H1 (cell line): ENCODE results near the gene DOHH. TPM values are rescaled to one million over a fixed set of nuclear protein-coding genes. Genes with fewer than 3 reads are reported as not detected.

ENCODE experiments used
- CTCF ChIA-PET: fragments of 300-600 bp; sonication (Branson Sonifier 250); formaldehyde crosslinking; loops from one replicate; lab custom pipeline; 2021; ENCODE audit not compliant: partially characterized antibody; lab: Charles Lee
- POLR2A ChIA-PET: fragments of 300-600 bp; sonication (Branson Sonifier 250); formaldehyde crosslinking; loops from one replicate; lab custom pipeline; 2021; ENCODE audit warnings: inconsistent platforms; ENCODE audit not compliant: partially characterized antibody; lab: Charles Lee
- DNase-seq, 2 experiments: peaks; one replicate each; pipeline versions ENCODE4 v3.0.0 to v3.0.0-alpha.2; 2010 to 2022; ENCODE audit warnings: low spot score in 2 of 2, low read depth in 1 of 2, mixed read lengths in 1 of 2
- FAIRE-seq: peaks from 2 replicates; lab custom pipeline; 2011; peaks lifted over from hg19 to GRCh38; lab: Jason Lieb, UNC
- H2AFZ ChIP-seq: 2 replicates; pipeline ENCODE4 v1.8.1; 2012; ENCODE audit warnings: low read length, inconsistent platforms
- H2AK5ac ChIP-seq: 2 replicates; pipeline ENCODE4 v1.6.1; 2013; ENCODE audit warnings: low read depth, low read length
- H2BK120ac ChIP-seq: replicated peaks from 2 replicates; pipeline ENCODE3; 2013; ENCODE audit warnings: low read depth, low read length, inconsistent platforms
- H2BK12ac ChIP-seq: 2 replicates; pipeline ENCODE4 v1.6.1; 2013; ENCODE audit warnings: low read depth, low read length
- H2BK15ac ChIP-seq: 2 replicates; pipeline ENCODE4 v1.6.1; 2013; ENCODE audit warnings: low read length
- H2BK20ac ChIP-seq: 2 replicates; pipeline ENCODE4 v1.6.1; 2013; ENCODE audit warnings: low read length
- H2BK5ac ChIP-seq: 2 replicates; pipeline ENCODE4 v1.6.1; 2013; ENCODE audit warnings: low read depth, low read length
- H3K14ac ChIP-seq: 2 replicates; pipeline ENCODE4 v1.6.1; 2013; ENCODE audit warnings: inconsistent platforms; ENCODE audit not compliant: insufficient read length
- H3K18ac ChIP-seq: 2 replicates; pipeline ENCODE4 v1.6.1; 2013; ENCODE audit warnings: low read length; ENCODE audit errors: extremely low read depth
- H3K23ac ChIP-seq: 2 replicates; pipeline ENCODE4 v1.6.1; 2013; ENCODE audit warnings: inconsistent platforms; ENCODE audit not compliant: insufficient read length
- H3K23me2 ChIP-seq: 2 replicates; pipeline ENCODE4 v1.6.1; 2013; ENCODE audit warnings: low read depth, low read length
- H3K27ac ChIP-seq: 2 replicates; pipeline ENCODE4 v1.6.1; 2011; ENCODE audit warnings: low read depth, low read length, inconsistent platforms
- H3K27me3 ChIP-seq, 4 experiments: replicated peaks in 1 of 4; 1 replicate in 1 of 4; 2 replicates in 3 of 4; pipeline versions ENCODE4 v1.6.1 to v1.8.1; 2011 to 2013; ENCODE audit warnings: low read length in 3 of 4, mild to moderate bottlenecking in 3 of 4, inconsistent platforms in 2 of 4, mixed read lengths in 2 of 4, moderate library complexity in 1 of 4; ENCODE audit not compliant: control insufficient read depth in 3 of 4, insufficient read depth in 3 of 4; ENCODE audit errors: extremely low read depth in 1 of 4
- H3K36me3 ChIP-seq, 4 experiments: 2 replicates each; pipeline versions ENCODE4 v1.6.1 to v1.8.1; 2011 to 2013; ENCODE audit warnings: mild to moderate bottlenecking in 4 of 4, low read length in 3 of 4, moderate library complexity in 2 of 4, control low read depth in 1 of 4, inconsistent platforms in 1 of 4; ENCODE audit not compliant: insufficient read depth in 4 of 4, control insufficient read depth in 2 of 4
- H3K4ac ChIP-seq: replicated peaks from 2 replicates; pipeline ENCODE3; 2013; ENCODE audit warnings: low read length, low read depth, mixed read lengths, inconsistent platforms; ENCODE audit not compliant: insufficient read length
- H3K4me1 ChIP-seq, 4 experiments: replicated peaks in 1 of 4; 1 replicate in 1 of 4; 2 replicates in 3 of 4; pipeline versions ENCODE4 v1.6.1 to v1.8.1; 2011 to 2013; ENCODE audit warnings: low read length in 3 of 4, inconsistent platforms in 2 of 4, mixed read lengths in 1 of 4; ENCODE audit not compliant: insufficient read depth in 4 of 4, control insufficient read depth in 3 of 4
- H3K4me2 ChIP-seq, 2 experiments: 2 replicates each; pipeline versions ENCODE4 v1.6.1 to v1.8.1; 2011 to 2013; ENCODE audit warnings: low read depth in 2 of 2, low read length in 2 of 2, control low read depth in 1 of 2, inconsistent platforms in 1 of 2, mild to moderate bottlenecking in 1 of 2; ENCODE audit not compliant: insufficient read depth in 1 of 2
- H3K4me3 ChIP-seq, 4 experiments: fragments of 200-600, 300-600 bp in 1 of 4; sonication (generic), shearing (Covaris generic), sonication (Bioruptor Twin) in 1 of 4; 2 replicates each; pipeline versions ENCODE4 v1.5.1 to v1.8.1; 2011 to 2016; ENCODE audit warnings: low read length in 4 of 4, low read depth in 3 of 4, control low read depth in 2 of 4, inconsistent platforms in 2 of 4, mild to moderate bottlenecking in 2 of 4, mixed read lengths in 1 of 4, moderate library complexity in 1 of 4; ENCODE audit not compliant: insufficient read depth in 2 of 4; ENCODE audit errors: extremely low read depth in 1 of 4
- H3K56ac ChIP-seq: replicated peaks from 2 replicates; pipeline ENCODE3; 2013; ENCODE audit warnings: low read depth, mild to moderate bottlenecking, mixed read lengths, low read length, inconsistent platforms; ENCODE audit not compliant: insufficient read length
- H3K79me1 ChIP-seq: 2 replicates; pipeline ENCODE4 v1.6.1; 2013; ENCODE audit warnings: low read depth, low read length, control low read depth
- H3K79me2 ChIP-seq, 2 experiments: 2 replicates each; pipeline versions ENCODE4 v1.6.1 to v1.8.1; 2012 to 2013; ENCODE audit warnings: low read length in 2 of 2, mild to moderate bottlenecking in 2 of 2, inconsistent platforms in 1 of 2; ENCODE audit not compliant: insufficient read depth in 2 of 2, control insufficient read depth in 1 of 2
- H3K9ac ChIP-seq, 4 experiments: replicated peaks in 1 of 4; 1 replicate in 1 of 4; 2 replicates in 3 of 4; pipeline versions ENCODE4 v1.6.1 to v1.8.1; 2011 to 2013; ENCODE audit warnings: low read depth in 3 of 4, low read length in 3 of 4, control low read depth in 2 of 4, mild to moderate bottlenecking in 2 of 4, moderate library complexity in 2 of 4, inconsistent platforms in 1 of 4; ENCODE audit errors: extremely low read depth in 1 of 4
- H3K9me3 ChIP-seq, 2 experiments: 2 replicates each; pipeline versions ENCODE4 v1.6.1 to v1.8.1; 2012 to 2013; ENCODE audit warnings: mild to moderate bottlenecking in 2 of 2, moderate library complexity in 2 of 2, control low read depth in 1 of 2, inconsistent platforms in 1 of 2, low read depth in 1 of 2, low read length in 1 of 2, mixed read lengths in 1 of 2; ENCODE audit not compliant: insufficient read depth in 2 of 2
- H4K20me1 ChIP-seq, 2 experiments: replicated peaks in 1 of 2; 2 replicates each; pipeline versions ENCODE3 to v1.8.1; 2011 to 2013; ENCODE audit warnings: inconsistent platforms in 2 of 2, low read length in 2 of 2, mild to moderate bottlenecking in 1 of 2; ENCODE audit not compliant: insufficient read depth in 2 of 2, control insufficient read depth in 1 of 2
- H4K5ac ChIP-seq: 2 replicates; pipeline ENCODE4 v1.6.1; 2013; ENCODE audit warnings: low read length, low read depth, mixed read lengths, inconsistent platforms; ENCODE audit not compliant: insufficient read length
- H4K8ac ChIP-seq: 2 replicates; pipeline ENCODE4 v1.8.0; 2013; ENCODE audit warnings: mild to moderate bottlenecking, moderate library complexity, low read length, inconsistent platforms; ENCODE audit not compliant: insufficient read depth; ENCODE audit errors: extremely low read depth
- H4K91ac ChIP-seq: replicated peaks from 2 replicates; pipeline ENCODE3; 2013; ENCODE audit warnings: low read length, mixed read lengths, inconsistent platforms; ENCODE audit not compliant: insufficient read length
- EGR1 ChIP-seq: IDR thresholded peaks from 2 replicates; pipeline ENCODE4 v1.6.1; 2011; ENCODE audit warnings: low read depth, low read length, borderline replicate concordance
- FOSL1 ChIP-seq: IDR thresholded peaks from 2 replicates; pipeline ENCODE4 v1.6.1; 2011; ENCODE audit warnings: mild to moderate bottlenecking, low read depth, low read length, moderate library complexity; ENCODE audit not compliant: insufficient read depth
- GABPA ChIP-seq: IDR thresholded peaks from 2 replicates; pipeline ENCODE4 v1.6.1; 2011; ENCODE audit warnings: mild to moderate bottlenecking, low read length, moderate library complexity, borderline replicate concordance; ENCODE audit not compliant: insufficient read depth
- TEAD4 ChIP-seq: IDR thresholded peaks from 2 replicates; pipeline ENCODE4 v1.6.1; 2012; ENCODE audit warnings: low read depth, low read length, inconsistent platforms, mixed read lengths
- WGBS, 2 experiments: shearing (Covaris generic) in 1 of 2; methylation state at CpG; one replicate each; pipeline versions ENCODE4 v1.1.6 to v1.1.7; 2013 to 2015; ENCODE audit warnings: low lambda C conversion rate in 2 of 2, mixed read lengths in 2 of 2, inconsistent platforms in 1 of 2, low coverage in 1 of 2, missing lambda C conversion rate in 1 of 2; ENCODE audit not compliant: insufficient replicate concordance in 2 of 2, insufficient coverage in 1 of 2, insufficient read length in 1 of 2; ENCODE audit errors: extremely low coverage in 1 of 2, missing lambda C conversion rate in 1 of 2; 5-methylcytosine and 5-hydroxymethylcytosine counted together
- polyA plus RNA-seq, 7 experiments: library from polyadenylated mRNA; depleted of rRNA in 3 of 7; stranded (reverse) in 5 of 7; unstranded in 2 of 7; fragments of >200 nt in 5 of 7; fragments of 200-250 nt in 2 of 7; gene quantifications; 1 replicate in 5 of 7; 2 replicates in 1 of 7; 4 replicates in 1 of 7; pipeline versions ENCODE4 v1.2.1 to v1.2.3, GENCODE V29; 2011 to 2013; ENCODE audit warnings: missing spikeins in 2 of 7, mixed read lengths in 2 of 7
- total RNA-seq: library from RNA; stranded (reverse); fragmentation: NEBNext Ultra II Directional; extraction: Animal tissue kit (Norgen Biotek cat#: 25700); gene quantifications from 2 replicates; pipeline ENCODE4 v1.2.1, GENCODE V29; 2021
- TF ChIP-seq, protein P1 (sequence below): IDR thresholded peaks from 2 replicates; pipeline ENCODE4 v1.6.1; 2012; ENCODE audit warnings: inconsistent platforms
- TF ChIP-seq, protein P2 (sequence below), 3 experiments: IDR thresholded peaks; 1 replicate in 2 of 3; 2 replicates in 1 of 3; pipeline versions ENCODE4 v1.5.1 to v1.6.1; 2011; ENCODE audit warnings: low read length in 3 of 3, mild to moderate bottlenecking in 3 of 3, inconsistent platforms in 2 of 3, low read depth in 1 of 3, moderate library complexity in 1 of 3; ENCODE audit not compliant: insufficient read depth in 1 of 3; ENCODE audit errors: control extremely low read depth in 1 of 3

Gene DOHH
- total and polyA plus RNA-seq, 2 of the 8 experiments (the other 6 are each of a cell fraction or from before 2014, with no cell fraction given), result 7.3 to 17.7 TPM

DNA sequence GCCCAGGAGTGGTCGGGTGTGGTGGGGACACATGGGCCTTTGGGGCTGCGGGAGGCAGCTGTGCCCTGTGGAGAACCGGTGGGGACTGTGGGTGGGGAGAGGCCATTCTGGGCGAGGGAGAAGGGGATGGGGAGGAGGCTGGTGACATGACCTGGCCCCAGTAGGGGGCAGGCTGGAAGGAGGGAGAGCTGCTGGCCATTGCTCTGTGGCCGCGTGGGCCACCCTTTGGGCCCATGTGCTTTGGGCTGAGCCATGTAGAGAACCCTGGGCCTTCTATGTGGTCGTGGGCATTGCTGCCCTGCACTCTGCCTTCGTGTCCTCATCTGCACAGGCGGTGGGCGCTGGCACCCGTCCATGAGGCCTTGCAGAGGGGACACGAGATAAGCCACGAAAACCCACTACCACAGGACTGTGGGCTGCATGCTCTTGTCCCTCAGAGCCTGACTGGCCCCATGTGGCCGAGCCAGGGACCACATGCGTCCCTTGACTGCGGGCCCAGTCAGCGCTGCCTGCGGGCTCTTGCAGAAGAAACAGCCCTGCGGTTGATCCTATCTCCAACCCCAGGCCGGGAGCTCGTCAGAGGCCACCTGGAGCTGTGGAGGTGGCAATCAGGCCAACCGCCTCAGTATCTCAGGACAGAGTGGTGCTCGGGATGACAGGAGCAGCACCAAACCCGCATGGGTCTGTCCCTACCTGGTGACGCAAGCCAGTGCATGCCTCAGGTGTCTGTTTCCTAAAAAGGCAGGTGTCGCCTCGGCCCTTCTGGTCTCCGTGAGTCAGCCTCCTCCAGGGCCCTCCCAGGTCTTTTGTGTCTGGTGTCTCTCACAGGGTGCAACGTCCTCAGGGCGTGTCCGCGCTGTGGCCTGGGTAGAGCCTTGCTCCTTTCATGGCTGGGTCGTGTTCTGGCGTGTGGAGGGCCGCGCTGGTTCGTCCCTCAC, 20.0 kb upstream of the DOHH start:
- no peak overlapping the region for H4K8ac ChIP-seq
- no peak overlapping the region for H2BK20ac ChIP-seq
- H3K4me1 ChIP-seq, result peaks cover 0 to 29% (median 20%) of the 10 kb centered on the region in 4 experiments; a peak in 6 of 7 replicates
- no peak overlapping the region for H3K9ac ChIP-seq
- H3K79me2 ChIP-seq, result peaks cover 0 to 47% of the 10 kb centered on the region in 2 experiments; a peak in 3 of 4 replicates
- H2AK5ac ChIP-seq, result peak overlapping the region; percentile 59; the same call in 1 of the 2 replicates
- peak overlapping the region; percentile 77; the same call in 1 of the 2 replicates for H2BK12ac ChIP-seq
- ChIA-PET CTCF (interaction anchor here (1.0 to 4.7 kb wide), 9 partner anchors 10 to 65 kb away, joined by 3 to 15 read pairs (median 4); partner anchors contain the start of gene GIPC3), POLR2A (interaction anchor here (0.8 to 1.5 kb wide), 3 partner anchors 8 to 18 kb away, joined by 3 to 7 read pairs (median 4); partner anchors contain the start of gene TEKTIP1)
- no peak overlapping the region for H4K5ac ChIP-seq
- no peaks in the 10 kb centered on the region for H3K23me2 ChIP-seq
- H3K56ac ChIP-seq, result no peak overlapping the region
- H3K4ac ChIP-seq, result no peak overlapping the region
- no peak overlapping the region for H3K14ac ChIP-seq
- peaks cover 6% of the 10 kb centered on the region; the same call in 1 of the 2 replicates for H3K79me1 ChIP-seq
- H2BK15ac ChIP-seq, result peak overlapping the region; percentile 47; the same call in 1 of the 2 replicates
- FAIRE-seq (no peak), DNase-seq (no peak)
- H2BK120ac ChIP-seq, result no peak overlapping the region
- H3K4me2 ChIP-seq, result no peak overlapping the region
- H3K27me3 ChIP-seq, result no peaks in the 10 kb centered on the region
- H3K27ac ChIP-seq, result no peak overlapping the region
- WGBS, 2 experiments, result 90% methylated on average over 34 of the region's 37 CpGs; no CpG with 5 or more reads in 1 of the 2 experiments
- H3K4me3 ChIP-seq, result no peak overlapping the region
- H2AFZ ChIP-seq, result no peak overlapping the region
- H4K91ac ChIP-seq, result peak overlapping the region; percentile 75
- H3K23ac ChIP-seq, result no peak overlapping the region
- no peaks in the 10 kb centered on the region for H3K9me3 ChIP-seq
- H3K36me3 ChIP-seq, result no peaks in the 10 kb centered on the region
- peaks cover 0 to 15% of the 10 kb centered on the region in 2 experiments for H4K20me1 ChIP-seq
- peak overlapping the region; percentile 47 for H2BK5ac ChIP-seq
- peak overlapping the region; percentile 20; the same call in 1 of the 2 replicates for H3K18ac ChIP-seq
- TF ChIP-seq TEAD4 (no peak), EGR1 (peak; percentile 78; the same call in 1 of the 2 replicates), FOSL1 (0 out of 2 replicates have a peak, but pooled peaks have one; percentile 22), GABPA (0 out of 2 replicates have a peak, but pooled peaks have one; percentile 18)
- TF ChIP-seq, protein P1, sequence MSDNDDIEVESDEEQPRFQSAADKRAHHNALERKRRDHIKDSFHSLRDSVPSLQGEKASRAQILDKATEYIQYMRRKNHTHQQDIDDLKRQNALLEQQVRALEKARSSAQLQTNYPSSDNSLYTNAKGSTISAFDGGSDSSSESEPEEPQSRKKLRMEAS, result peak; percentile 43; the same call in 1 of the 2 replicates
- TF ChIP-seq, protein P2, sequence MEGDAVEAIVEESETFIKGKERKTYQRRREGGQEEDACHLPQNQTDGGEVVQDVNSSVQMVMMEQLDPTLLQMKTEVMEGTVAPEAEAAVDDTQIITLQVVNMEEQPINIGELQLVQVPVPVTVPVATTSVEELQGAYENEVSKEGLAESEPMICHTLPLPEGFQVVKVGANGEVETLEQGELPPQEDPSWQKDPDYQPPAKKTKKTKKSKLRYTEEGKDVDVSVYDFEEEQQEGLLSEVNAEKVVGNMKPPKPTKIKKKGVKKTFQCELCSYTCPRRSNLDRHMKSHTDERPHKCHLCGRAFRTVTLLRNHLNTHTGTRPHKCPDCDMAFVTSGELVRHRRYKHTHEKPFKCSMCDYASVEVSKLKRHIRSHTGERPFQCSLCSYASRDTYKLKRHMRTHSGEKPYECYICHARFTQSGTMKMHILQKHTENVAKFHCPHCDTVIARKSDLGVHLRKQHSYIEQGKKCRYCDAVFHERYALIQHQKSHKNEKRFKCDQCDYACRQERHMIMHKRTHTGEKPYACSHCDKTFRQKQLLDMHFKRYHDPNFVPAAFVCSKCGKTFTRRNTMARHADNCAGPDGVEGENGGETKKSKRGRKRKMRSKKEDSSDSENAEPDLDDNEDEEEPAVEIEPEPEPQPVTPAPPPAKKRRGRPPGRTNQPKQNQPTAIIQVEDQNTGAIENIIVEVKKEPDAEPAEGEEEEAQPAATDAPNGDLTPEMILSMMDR (IDR thresholded peaks at IDR 0.05; ENCODE audit: control extremely low read depth in 1 of 3, insufficient read depth in 1 of 3, low read depth in 1 of 3, low read length in 3 of 3), result peak; percentile 33 to 42 (median 41)
